Caco-2 (cell line): ENCODE results near the gene PIR. TPM values are rescaled to one million over a fixed set of nuclear protein-coding genes. Genes with fewer than 3 reads are reported as not detected.

Experiments used
- BruUV-seq: library from RNA; stranded (reverse); fragments of 400-500 nt; replicated peaks from 2 replicates; lab custom pipeline; 2021; lab: Mats Ljungman, UMichigan
- CTCF ChIA-PET: fragments of 300-600 bp; sonication (Branson Sonifier 250); formaldehyde crosslinking; loops from one replicate; lab custom pipeline; 2022; ENCODE audit warnings: antibody characterized with exemption; lab: Charles Lee
- POLR2A ChIA-PET: fragments of 300-600 bp; sonication (Branson Sonifier 250); formaldehyde crosslinking; loops from one replicate; lab custom pipeline; 2022; ENCODE audit warnings: antibody characterized with exemption; lab: Charles Lee
- DNase-seq, 2 experiments: peaks; one replicate each; pipeline versions ENCODE4 v3.0.0 to v3.0.0-alpha.2; 2020 to 2022
- H3K27me3 ChIP-seq: replicated peaks from 2 replicates; pipeline ENCODE4 v1.6.0; 2011; ENCODE audit warnings: low read length; ENCODE audit not compliant: control insufficient read depth, insufficient read depth
- H3K36me3 ChIP-seq: 2 replicates; pipeline ENCODE4 v1.5.1; 2011; ENCODE audit warnings: low read length; ENCODE audit not compliant: control insufficient read depth, insufficient read depth
- H3K4me1 ChIP-seq: fragments of 250-450 bp; sonication (Bioruptor Pico); 2 replicates; pipeline ENCODE4 v1.5.1; 2020; ENCODE audit warnings: mild to moderate bottlenecking
- H3K4me3 ChIP-seq: 2 replicates; pipeline ENCODE4 v1.5.1; 2011; ENCODE audit warnings: low read depth, mild to moderate bottlenecking, control low read depth, low read length
- H3K9me3 ChIP-seq: fragments of 250-450 bp; sonication (Bioruptor Pico); 2 replicates; pipeline ENCODE4 v1.5.1; 2020; ENCODE audit warnings: mild to moderate bottlenecking, moderate library complexity
- H3K27ac Mint-ChIP-seq: one replicate; pipeline ENCODE4 v1.8.0; 2022; ENCODE audit warnings: mixed read lengths; ENCODE audit not compliant: unreplicated experiment
- H3K27me3 Mint-ChIP-seq: one replicate; pipeline ENCODE4 v1.8.0; 2022; ENCODE audit warnings: mixed read lengths; ENCODE audit not compliant: insufficient read depth, unreplicated experiment
- H3K36me3 Mint-ChIP-seq: one replicate; pipeline ENCODE4 v1.8.0; 2022; ENCODE audit warnings: mild to moderate bottlenecking, mixed read lengths; ENCODE audit not compliant: insufficient read depth, unreplicated experiment
- H3K4me1 Mint-ChIP-seq: one replicate; pipeline ENCODE4 v1.8.0; 2022; ENCODE audit warnings: low read depth, mixed read lengths; ENCODE audit not compliant: unreplicated experiment
- H3K4me3 Mint-ChIP-seq: one replicate; pipeline ENCODE4 v1.8.0; 2022; ENCODE audit warnings: mild to moderate bottlenecking, moderate library complexity, mixed read lengths; ENCODE audit not compliant: unreplicated experiment
- H3K9me3 Mint-ChIP-seq: one replicate; pipeline ENCODE4 v1.8.0; 2022; ENCODE audit warnings: mixed read lengths; ENCODE audit not compliant: unreplicated experiment
- CTCF ChIP-seq, 2 experiments: fragments of 200-600 bp in 1 of 2; IDR thresholded peaks; 1 replicate in 1 of 2; 2 replicates in 1 of 2; pipeline versions ENCODE4 v1.5.1 to v1.8.0; 2011 to 2022; ENCODE audit warnings: antibody characterized with exemption in 1 of 2, control low read depth in 1 of 2, inconsistent platforms in 1 of 2, low read depth in 1 of 2, low read length in 1 of 2, mild to moderate bottlenecking in 1 of 2, moderate library complexity in 1 of 2; ENCODE audit not compliant: insufficient read depth in 1 of 2, severe bottlenecking in 1 of 2, unreplicated experiment in 1 of 2
- intact Hi-C: fragments of 100-400 bp; cut with micrococcal nuclease; formaldehyde crosslinking; loops from one replicate; pipeline ENCODE4 v1.10.0; 2022; ENCODE audit not compliant: unreplicated experiment
- total RNA-seq: library from RNA; stranded (reverse); gene quantifications from 2 replicates; pipeline ENCODE4 v1.2.3, GENCODE V29; 2022

Gene PIR
- total RNA-seq, 1 experiment from 2014 or later = 15.7 TPM

- Mint-ChIP-seq H3K27me3 (no peaks in the 10 kb centered on the region), H3K4me3 (no peak overlapping the region), H3K27ac (no peak overlapping the region), H3K36me3 (no peaks in the 10 kb centered on the region), H3K9me3 (no peaks in the 10 kb centered on the region), H3K4me1 (no peaks in the 10 kb centered on the region)
- BruUV-seq = no TSS peak
- no peak for DNase-seq
- POLR2A ChIA-PET = no interaction called here
- Histone ChIP-seq H3K36me3 (no peaks in the 10 kb centered on the region), H3K4me1 (no peaks in the 10 kb centered on the region), H3K4me3 (no peak overlapping the region), H3K27me3 (no peaks in the 10 kb centered on the region), H3K9me3 (no peaks in the 10 kb centered on the region)
- CTCF ChIA-PET = no interaction called here
- TF ChIP-seq CTCF (IDR thresholded peaks at IDR 0.05; ENCODE audit: insufficient read depth in 1 of 2, low read depth in 1 of 2, low read length in 1 of 2, severe bottlenecking in 1 of 2, unreplicated experiment in 1 of 2) = no peak
- intact Hi-C loops = no loop called here
Measured at GRCh38 chrX:15410947-15411346, 82.2 kb downstream of the PIR start.

- no peaks in the 10 kb centered on the region for H3K36me3 ChIP-seq
- no peaks in the 10 kb centered on the region for H3K27me3 Mint-ChIP-seq
- no peak overlapping the region for H3K4me3 Mint-ChIP-seq
- no peak overlapping the region for H3K27ac Mint-ChIP-seq
- no peaks in the 10 kb centered on the region for H3K36me3 Mint-ChIP-seq
- H3K9me3 ChIP-seq = no peaks in the 10 kb centered on the region
- no peak for DNase-seq
- no peaks in the 10 kb centered on the region for H3K4me1 ChIP-seq
- H3K4me3 ChIP-seq = no peak overlapping the region
- BruUV-seq = no TSS peak
- H3K27me3 ChIP-seq = no peaks in the 10 kb centered on the region
- no peaks in the 10 kb centered on the region for H3K4me1 Mint-ChIP-seq
- intact Hi-C loops = no loop called here
- no peaks in the 10 kb centered on the region for H3K9me3 Mint-ChIP-seq
- POLR2A ChIA-PET = no interaction called here
- no peak for TF ChIP-seq CTCF (IDR thresholded peaks at IDR 0.05; ENCODE audit: insufficient read depth in 1 of 2, low read depth in 1 of 2, low read length in 1 of 2, severe bottlenecking in 1 of 2, unreplicated experiment in 1 of 2)
- CTCF ChIA-PET = no interaction called here
Measured at GRCh38 chrX:15410430-15410829, 82.7 kb downstream of the PIR start.

GRCh38 chrX:15405846-15406245 is 87.3 kb downstream of the PIR start:
- Mint-ChIP-seq H3K27ac (no peak overlapping the region), H3K4me3 (no peak overlapping the region), H3K4me1 (no peaks in the 10 kb centered on the region), H3K36me3 (no peaks in the 10 kb centered on the region), H3K27me3 (no peaks in the 10 kb centered on the region), H3K9me3 (no peaks in the 10 kb centered on the region)
- no peaks in the 10 kb centered on the region for H3K9me3 ChIP-seq
- ChIA-PET CTCF (no interaction called here), POLR2A (no interaction called here)
- DNase-seq = no peak
- no peak overlapping the region for H3K4me3 ChIP-seq
- no peaks in the 10 kb centered on the region for H3K4me1 ChIP-seq
- intact Hi-C loops = no loop called here
- no peaks in the 10 kb centered on the region for H3K36me3 ChIP-seq
- no peak for TF ChIP-seq CTCF (IDR thresholded peaks at IDR 0.05; ENCODE audit: insufficient read depth in 1 of 2, low read depth in 1 of 2, low read length in 1 of 2, severe bottlenecking in 1 of 2, unreplicated experiment in 1 of 2)
- H3K27me3 ChIP-seq = no peaks in the 10 kb centered on the region
- BruUV-seq = no TSS peak
